Trophoblast cell (in vitro differentiated cells and primary cell): ENCODE data around the gene SPATS2.

Experiments
- DNase-seq, 2 donors: peaks; one replicate each; pipeline ENCODE4 v3.0.0-alpha.2; 2016
- H2AFZ ChIP-seq: 2 replicates; pipeline ENCODE4 v1.6.1; 2013; ENCODE audit warnings: low read length, moderate library complexity, mild to moderate bottlenecking; ENCODE audit not compliant: insufficient read depth, poor library complexity
- H2AK5ac ChIP-seq: 2 replicates; pipeline ENCODE4 v1.6.1; 2013; ENCODE audit warnings: mild to moderate bottlenecking, low read length
- H2BK120ac ChIP-seq: 2 replicates; pipeline ENCODE4 v1.6.1; 2013; ENCODE audit warnings: low read length, mild to moderate bottlenecking, moderate library complexity; ENCODE audit not compliant: insufficient read depth, poor library complexity
- H2BK12ac ChIP-seq: 2 replicates; pipeline ENCODE4 v1.6.1; 2013; ENCODE audit warnings: mild to moderate bottlenecking, low read length, moderate library complexity
- H2BK5ac ChIP-seq: 2 replicates; pipeline ENCODE4 v1.6.1; 2013; ENCODE audit warnings: low read length, low read depth, moderate library complexity, mild to moderate bottlenecking; ENCODE audit not compliant: poor library complexity
- H3K14ac ChIP-seq: 2 replicates; pipeline ENCODE4 v1.6.1; 2013; ENCODE audit warnings: mild to moderate bottlenecking, low read length
- H3K18ac ChIP-seq: 2 replicates; pipeline ENCODE4 v1.6.1; 2013; ENCODE audit warnings: mild to moderate bottlenecking, low read length
- H3K23ac ChIP-seq: 2 replicates; pipeline ENCODE4 v1.6.1; 2013; ENCODE audit warnings: low read length
- H3K27ac ChIP-seq: 2 replicates; pipeline ENCODE4 v1.5.1; 2013; ENCODE audit warnings: low read depth, mild to moderate bottlenecking, inconsistent platforms, low read length, moderate library complexity
- H3K27me3 ChIP-seq: 2 replicates; pipeline ENCODE4 v1.6.1; 2013; ENCODE audit warnings: inconsistent platforms, mild to moderate bottlenecking, low read length, moderate library complexity; ENCODE audit not compliant: insufficient read depth
- H3K36me3 ChIP-seq, 2 experiments: 1 replicate in 1 of 2; 2 replicates in 1 of 2; pipeline ENCODE4 v1.6.1; 2013; ENCODE audit warnings: low read length in 2 of 2, mild to moderate bottlenecking in 2 of 2, moderate library complexity in 1 of 2; ENCODE audit not compliant: insufficient read depth in 2 of 2, control insufficient read depth in 1 of 2
- H3K4ac ChIP-seq: 2 replicates; pipeline ENCODE4 v1.6.1; 2013; ENCODE audit warnings: low read depth, mild to moderate bottlenecking, low read length, moderate library complexity
- H3K4me1 ChIP-seq, 2 experiments: 1 replicate in 1 of 2; 2 replicates in 1 of 2; pipeline ENCODE4 v1.6.1; 2013; ENCODE audit warnings: low read length in 2 of 2, mild to moderate bottlenecking in 2 of 2, moderate library complexity in 1 of 2; ENCODE audit not compliant: insufficient read depth in 2 of 2, control insufficient read depth in 1 of 2
- H3K4me2 ChIP-seq: 2 replicates; pipeline ENCODE4 v1.6.1; 2013; ENCODE audit warnings: inconsistent platforms, mild to moderate bottlenecking, low read length, moderate library complexity
- H3K4me3 ChIP-seq: 2 replicates; pipeline ENCODE4 v1.5.1; 2013; ENCODE audit warnings: mild to moderate bottlenecking, low read depth, low read length, inconsistent platforms
- H3K79me1 ChIP-seq: one replicate; pipeline ENCODE4 v1.6.1; 2013; ENCODE audit warnings: low read length
- H3K79me2 ChIP-seq: 2 replicates; pipeline ENCODE4 v1.6.1; 2013; ENCODE audit warnings: low read length, mild to moderate bottlenecking; ENCODE audit not compliant: control insufficient read depth, insufficient read depth, poor library complexity
- H3K9ac ChIP-seq: 2 replicates; pipeline ENCODE4 v1.6.1; 2013; ENCODE audit warnings: mild to moderate bottlenecking, low read length
- H3K9me3 ChIP-seq: 2 replicates; pipeline ENCODE4 v1.6.1; 2013; ENCODE audit warnings: low read depth, mild to moderate bottlenecking, control low read depth, inconsistent platforms, low read length; ENCODE audit not compliant: insufficient read depth
- H4K12ac ChIP-seq: 2 replicates; pipeline ENCODE4 v1.6.1; 2013; ENCODE audit warnings: low read depth, mild to moderate bottlenecking, low read length, moderate library complexity
- H4K8ac ChIP-seq: 2 replicates; pipeline ENCODE4 v1.6.1; 2013; ENCODE audit warnings: low read depth, mild to moderate bottlenecking, low read length, moderate library complexity
- H4K91ac ChIP-seq: one replicate; pipeline ENCODE4 v1.6.1; 2013; ENCODE audit warnings: low read depth, mild to moderate bottlenecking, low read length, moderate library complexity
- WGBS: extraction: QIAGEN DNeasy Blood & Tissue Kit; methylation state at CpG from one replicate; pipeline ENCODE4 v1.1.7; 2013; ENCODE audit warnings: missing lambda C conversion rate; ENCODE audit not compliant: insufficient read length, insufficient coverage; ENCODE audit errors: extremely low coverage; 5-methylcytosine and 5-hydroxymethylcytosine counted together

The SPATS2 gene

DNA sequence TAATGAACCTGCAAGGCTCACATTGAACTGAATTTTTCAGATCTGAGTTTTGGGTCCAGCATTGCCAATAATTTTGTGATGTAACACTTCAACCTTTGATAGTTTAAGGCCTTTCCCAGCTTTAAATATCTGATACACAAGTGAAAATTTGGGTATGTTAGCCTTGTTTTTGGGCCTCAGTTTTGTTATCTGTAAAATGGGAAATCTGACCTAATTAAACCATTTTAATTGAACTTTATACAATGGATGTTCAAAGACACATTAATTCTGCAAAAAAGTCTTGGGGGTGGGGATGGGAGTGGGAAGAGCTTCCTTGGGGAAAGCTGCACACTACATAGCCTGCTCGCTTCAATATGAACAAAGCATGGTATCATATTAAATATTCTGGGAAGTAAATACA lies 5.2 kb upstream of the SPATS2 start:
- H3K27me3 ChIP-seq, result no peaks in the 10 kb centered on the region
- H3K23ac ChIP-seq, result no peak overlapping the region
- no peak overlapping the region for H2BK12ac ChIP-seq
- no CpG with 5 or more reads among the region's 1 CpG for WGBS
- H3K9ac ChIP-seq, result no peak overlapping the region
- H3K18ac ChIP-seq, result no peak overlapping the region
- no peak overlapping the region for H4K12ac ChIP-seq
- H4K91ac ChIP-seq, result no peak overlapping the region
- H3K9me3 ChIP-seq, result peaks cover 2% of the 10 kb centered on the region
- no peak overlapping the region for H4K8ac ChIP-seq
- DNase-seq, result no peak
- peaks cover 5% of the 10 kb centered on the region for H3K79me2 ChIP-seq
- no peaks in the 10 kb centered on the region for H3K36me3 ChIP-seq
- no peak overlapping the region for H2BK120ac ChIP-seq
- no peak overlapping the region for H3K27ac ChIP-seq
- H3K4me1 ChIP-seq, result peaks cover 0 to 2% of the 10 kb centered on the region in 2 experiments
- no peak overlapping the region for H3K4ac ChIP-seq
- no peak overlapping the region for H2AFZ ChIP-seq
- H3K79me1 ChIP-seq, result peaks cover 9% of the 10 kb centered on the region
- no peak overlapping the region for H3K4me2 ChIP-seq
- H2BK5ac ChIP-seq, result no peak overlapping the region
- H2AK5ac ChIP-seq, result no peak overlapping the region
- no peak overlapping the region for H3K4me3 ChIP-seq
- H3K14ac ChIP-seq, result no peak overlapping the region

DNA sequence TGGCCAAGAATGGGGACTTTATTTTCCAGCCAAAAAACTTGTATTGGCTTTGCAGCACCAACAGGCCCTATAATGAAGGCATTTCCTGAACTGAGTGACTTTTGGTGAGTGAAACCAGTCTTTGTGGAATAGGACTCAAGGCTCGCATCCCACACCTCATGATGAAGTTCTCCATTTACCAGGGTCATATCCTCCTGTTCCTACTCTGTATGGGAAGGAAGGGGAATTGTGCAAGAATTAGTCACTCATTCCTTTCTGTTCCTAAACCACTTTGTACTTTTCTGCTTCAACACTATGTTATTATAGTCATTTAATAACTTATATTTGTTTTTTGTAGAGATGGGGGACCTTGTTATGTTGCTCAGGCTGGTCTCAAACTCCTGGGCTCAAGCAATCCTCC lies 2.3 kb upstream of the SPATS2 start:
- Histone ChIP-seq H3K4ac (no peak overlapping the region), H3K9ac (no peak overlapping the region), H2BK12ac (no peak overlapping the region), H4K12ac (no peak overlapping the region), H2AK5ac (no peak overlapping the region), H4K8ac (no peak overlapping the region), H3K79me1 (peaks cover 10% of the 10 kb centered on the region), H4K91ac (no peak overlapping the region), H3K36me3 (no peaks in the 10 kb centered on the region), H3K23ac (no peak overlapping the region), H3K4me1 (peaks cover 0 to 2% of the 10 kb centered on the region in 2 experiments), H2BK5ac (no peak overlapping the region), H2AFZ (no peak overlapping the region), H3K4me2 (no peak overlapping the region), H3K14ac (no peak overlapping the region), H3K27ac (no peak overlapping the region), H3K9me3 (peaks cover 2% of the 10 kb centered on the region), H3K4me3 (no peak overlapping the region), H3K18ac (no peak overlapping the region), H2BK120ac (no peak overlapping the region), H3K79me2 (peaks cover 9% of the 10 kb centered on the region), H3K27me3 (no peaks in the 10 kb centered on the region)
- peak in 1 of 2 donors; percentile 55 for DNase-seq
- no CpG with 5 or more reads among the region's 1 CpG for WGBS

DNA sequence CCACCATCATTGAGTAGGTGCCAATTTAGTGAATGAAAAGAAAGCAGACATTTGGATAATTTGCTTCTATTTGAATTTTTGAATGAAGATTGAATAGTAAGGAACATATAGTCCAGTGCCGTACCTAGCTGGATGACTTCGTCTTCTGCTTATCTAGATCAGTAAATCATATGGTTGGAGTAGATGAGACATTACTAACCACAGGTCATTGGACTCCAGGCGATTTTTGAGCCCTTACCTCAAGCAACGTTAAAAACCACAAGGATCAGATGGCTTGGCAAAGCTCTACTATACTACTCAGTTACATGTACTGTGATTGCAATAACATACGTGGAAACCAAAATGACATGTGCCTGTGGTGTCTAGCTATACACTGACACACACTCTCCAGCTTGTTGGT lies 1.7 kb upstream of the SPATS2 start:
- Histone ChIP-seq H2BK5ac (no peak overlapping the region), H2AK5ac (no peak overlapping the region), H4K8ac (no peak overlapping the region), H2BK120ac (no peak overlapping the region), H4K91ac (no peak overlapping the region), H3K4me3 (no peak overlapping the region), H3K4ac (no peak overlapping the region), H3K79me1 (peaks cover 10% of the 10 kb centered on the region), H3K27ac (no peak overlapping the region), H2BK12ac (no peak overlapping the region), H3K27me3 (no peaks in the 10 kb centered on the region), H3K23ac (no peak overlapping the region), H3K14ac (no peak overlapping the region), H3K79me2 (peaks cover 9% of the 10 kb centered on the region), H3K18ac (no peak overlapping the region), H2AFZ (no peak overlapping the region), H4K12ac (no peak overlapping the region), H3K4me2 (no peak overlapping the region), H3K36me3 (no peaks in the 10 kb centered on the region), H3K4me1 (peaks cover 0 to 2% of the 10 kb centered on the region in 2 experiments), H3K9ac (no peak overlapping the region), H3K9me3 (peaks cover 2% of the 10 kb centered on the region)
- peak; percentile 64 to 66 for DNase-seq
- WGBS, result no CpG with 5 or more reads among the region's 5 CpGs

DNA sequence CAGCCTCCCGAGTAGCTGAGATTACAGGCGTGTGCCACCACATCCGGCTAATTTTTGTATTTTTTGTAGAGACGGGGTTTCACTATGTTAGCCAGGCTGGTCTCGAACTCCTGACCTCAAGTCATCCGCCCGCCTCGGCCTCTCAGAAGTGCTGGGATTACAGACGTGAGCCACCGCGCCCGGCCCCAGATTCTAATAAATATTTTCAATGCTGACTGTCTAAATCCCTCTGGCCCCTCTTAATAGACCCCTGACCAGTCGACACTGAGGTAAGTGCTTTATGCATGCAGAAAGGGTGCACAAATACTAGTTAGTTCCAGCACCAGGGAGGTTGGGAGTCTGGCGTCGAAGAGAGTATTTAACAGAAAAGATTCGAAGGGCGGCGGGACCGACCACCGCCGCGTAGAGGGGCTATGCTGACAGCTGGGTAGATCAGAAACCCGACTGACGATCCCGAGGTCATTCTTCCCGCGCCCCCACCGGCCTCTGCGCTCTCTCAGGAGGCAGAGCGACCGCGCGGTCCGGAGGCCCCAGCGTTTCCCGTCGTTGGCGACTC lies 1.1 kb upstream of the SPATS2 start:
- Histone ChIP-seq H2BK5ac (peak overlapping the region; percentile 95), H2BK120ac (peak overlapping the region; percentile 98), H3K4me1 (peaks cover 0 to 2% of the 10 kb centered on the region in 2 experiments), H3K23ac (no peak overlapping the region), H3K27ac (peak overlapping the region; percentile 96), H4K12ac (peak overlapping the region; percentile 100), H2BK12ac (no peak overlapping the region), H3K4me3 (peak overlapping the region; percentile 91), H4K91ac (peak overlapping the region; percentile 99), H3K9me3 (peaks cover 2% of the 10 kb centered on the region), H3K4ac (peak overlapping the region; percentile 9), H2AK5ac (no peak overlapping the region), H3K27me3 (no peaks in the 10 kb centered on the region), H3K36me3 (no peaks in the 10 kb centered on the region), H2AFZ (peak overlapping the region; percentile 100), H3K18ac (peak overlapping the region; percentile 88), H3K4me2 (peak overlapping the region; percentile 99), H4K8ac (peak overlapping the region; percentile 99), H3K14ac (peak overlapping the region; percentile 98), H3K79me2 (peaks cover 10% of the 10 kb centered on the region), H3K9ac (peak overlapping the region; percentile 97), H3K79me1 (peaks cover 10% of the 10 kb centered on the region)
- WGBS, result no CpG with 5 or more reads among the region's 38 CpGs
- DNase-seq, result no peak
